Measurements from ENCODE around the gene DBNDD2. TPM values are rescaled to one million over a fixed set of nuclear protein-coding genes. Genes with fewer than 3 reads are reported as not detected.

DBNDD2 gene
- 1.3 and 1.5 TPM in 2 replicates for total RNA-seq (2012; rRNA removed)

GRCh38 chr20:45407783-45408645 is at the start of gene DBNDD2:
Gene DBNDD2, plus strand, starts transcription at chr20:45408289. Its CDS starts 179 bp downstream, at chr20:45408468.
- Histone ChIP-seq H3K27me3 (ENCODE audit: control insufficient read depth, insufficient read depth, low read length) (peaks cover 18% of the 10 kb centered on the region), H3K9me3 (replicated peaks; ENCODE audit: low read length) (no peaks in the 10 kb centered on the region), H3K4me2 (ENCODE audit: low read length) (peak within 1 kb of the TSS; percentile 100), H3K36me3 (ENCODE audit: insufficient read depth, low read length) (no peaks in the 10 kb centered on the region), H3K9ac (ENCODE audit: low read depth, low read length) (peak within 1 kb of the TSS; percentile 66), H3K4me1 (ENCODE audit: control insufficient read depth, insufficient read depth, low read length) (peaks cover 17% of the 10 kb centered on the region), H3K4me3 (ENCODE audit: low read length) (peak within 1 kb of the TSS; percentile 84)

- Histone ChIP-seq H3K4me2 (ENCODE audit: low read length) (peak overlapping the region; percentile 65), H3K27me3 (ENCODE audit: control insufficient read depth, insufficient read depth, low read length) (no peaks in the 10 kb centered on the region), H3K36me3 (ENCODE audit: insufficient read depth, low read length) (no peaks in the 10 kb centered on the region), H3K9ac (ENCODE audit: low read depth, low read length) (peak overlapping the region; percentile 72), H3K4me3 (ENCODE audit: low read length) (peak overlapping the region; percentile 10), H3K9me3 (replicated peaks; ENCODE audit: low read length) (no peaks in the 10 kb centered on the region), H3K4me1 (ENCODE audit: control insufficient read depth, insufficient read depth, low read length) (peaks cover 70% of the 10 kb centered on the region)
These were observed 49.1 kb upstream of the DBNDD2 start for GRCh38 chr20:45359069-45359405.

GRCh38 chr20:45359406-45360148 is 48.5 kb upstream of the DBNDD2 start:
- Histone ChIP-seq H3K27me3 (ENCODE audit: control insufficient read depth, insufficient read depth, low read length) (no peaks in the 10 kb centered on the region), H3K4me2 (ENCODE audit: low read length) (peak overlapping the region; percentile 65), H3K9me3 (replicated peaks; ENCODE audit: low read length) (no peaks in the 10 kb centered on the region), H3K9ac (ENCODE audit: low read depth, low read length) (peak overlapping the region; percentile 72), H3K36me3 (ENCODE audit: insufficient read depth, low read length) (no peaks in the 10 kb centered on the region), H3K4me3 (ENCODE audit: low read length) (peak overlapping the region; percentile 32), H3K4me1 (ENCODE audit: control insufficient read depth, insufficient read depth, low read length) (peaks cover 66% of the 10 kb centered on the region)

GRCh38 chr20:45361793-45362192 is 46.3 kb upstream of the DBNDD2 start:
- peaks cover 52% of the 10 kb centered on the region for H3K4me1 ChIP-seq (ENCODE audit: control insufficient read depth, insufficient read depth, low read length)
- H3K27me3 ChIP-seq (ENCODE audit: control insufficient read depth, insufficient read depth, low read length): no peaks in the 10 kb centered on the region
- peaks cover 16% of the 10 kb centered on the region for H3K36me3 ChIP-seq (ENCODE audit: insufficient read depth, low read length)
- H3K9me3 ChIP-seq (replicated peaks; ENCODE audit: low read length): no peaks in the 10 kb centered on the region
- no peak overlapping the region for H3K4me2 ChIP-seq (ENCODE audit: low read length)
- no peak overlapping the region for H3K4me3 ChIP-seq (ENCODE audit: low read length)
- no peak overlapping the region for H3K9ac ChIP-seq (ENCODE audit: low read depth, low read length)

- Histone ChIP-seq H3K4me3 (ENCODE audit: low read length) (peak within 1 kb of the TSS; percentile 99), H3K4me1 (ENCODE audit: control insufficient read depth, insufficient read depth, low read length) (peaks cover 41% of the 10 kb centered on the region)
These were observed 45.1 kb upstream of the DBNDD2 start, which contains the start of gene SYS1 for GRCh38 chr20:45362804-45363610. Gene SYS1, plus strand, starts transcription at chr20:45363156. Its CDS starts 376 bp downstream, at chr20:45363532.

GRCh38 chr20:45363611-45364492 is 44.2 kb upstream of the DBNDD2 start:
- Histone ChIP-seq H3K4me2 (ENCODE audit: low read length) (peak overlapping the region; percentile 97), H3K9me3 (replicated peaks; ENCODE audit: low read length) (no peaks in the 10 kb centered on the region), H3K4me1 (ENCODE audit: control insufficient read depth, insufficient read depth, low read length) (peaks cover 32% of the 10 kb centered on the region), H3K27me3 (ENCODE audit: control insufficient read depth, insufficient read depth, low read length) (no peaks in the 10 kb centered on the region), H3K4me3 (ENCODE audit: low read length) (peak overlapping the region; percentile 99), H3K36me3 (ENCODE audit: insufficient read depth, low read length) (peaks cover 36% of the 10 kb centered on the region), H3K9ac (ENCODE audit: low read depth, low read length) (peak overlapping the region; percentile 99)

More at GRCh38 chr20:45362804-45363610, 45.1 kb upstream of the DBNDD2 start, which contains the start of gene SYS1:
- Histone ChIP-seq H3K9ac (ENCODE audit: low read depth, low read length) (peak within 1 kb of the TSS; percentile 99), H3K9me3 (replicated peaks; ENCODE audit: low read length) (no peaks in the 10 kb centered on the region), H3K27me3 (ENCODE audit: control insufficient read depth, insufficient read depth, low read length) (no peaks in the 10 kb centered on the region), H3K4me2 (ENCODE audit: low read length) (peak within 1 kb of the TSS; percentile 97), H3K36me3 (ENCODE audit: insufficient read depth, low read length) (peaks cover 28% of the 10 kb centered on the region)

- Histone ChIP-seq H3K4me1 (ENCODE audit: control insufficient read depth, insufficient read depth, low read length) (peaks cover 17% of the 10 kb centered on the region), H3K27me3 (ENCODE audit: control insufficient read depth, insufficient read depth, low read length) (no peaks in the 10 kb centered on the region), H3K9me3 (replicated peaks; ENCODE audit: low read length) (no peaks in the 10 kb centered on the region), H3K4me3 (ENCODE audit: low read length) (no peak overlapping the region), H3K36me3 (ENCODE audit: insufficient read depth, low read length) (peaks cover 36% of the 10 kb centered on the region), H3K9ac (ENCODE audit: low read depth, low read length) (no peak overlapping the region), H3K4me2 (ENCODE audit: low read length) (no peak overlapping the region)
These were observed 42.6 kb upstream of the DBNDD2 start for GRCh38 chr20:45365444-45365970.

- Histone ChIP-seq H3K36me3 (ENCODE audit: insufficient read depth, low read length) (peaks cover 36% of the 10 kb centered on the region), H3K4me1 (ENCODE audit: control insufficient read depth, insufficient read depth, low read length) (peaks cover 10% of the 10 kb centered on the region), H3K27me3 (ENCODE audit: control insufficient read depth, insufficient read depth, low read length) (no peaks in the 10 kb centered on the region), H3K9ac (ENCODE audit: low read depth, low read length) (no peak overlapping the region), H3K9me3 (replicated peaks; ENCODE audit: low read length) (no peaks in the 10 kb centered on the region), H3K4me2 (ENCODE audit: low read length) (no peak overlapping the region), H3K4me3 (ENCODE audit: low read length) (no peak overlapping the region)
These were observed 41.9 kb upstream of the DBNDD2 start for GRCh38 chr20:45366192-45366591.

- Histone ChIP-seq H3K36me3 (ENCODE audit: insufficient read depth, low read length) (peaks cover 36% of the 10 kb centered on the region), H3K9ac (ENCODE audit: low read depth, low read length) (no peak overlapping the region), H3K4me2 (ENCODE audit: low read length) (no peak overlapping the region), H3K4me1 (ENCODE audit: control insufficient read depth, insufficient read depth, low read length) (peaks cover 10% of the 10 kb centered on the region), H3K9me3 (replicated peaks; ENCODE audit: low read length) (no peaks in the 10 kb centered on the region), H3K27me3 (ENCODE audit: control insufficient read depth, insufficient read depth, low read length) (no peaks in the 10 kb centered on the region), H3K4me3 (ENCODE audit: low read length) (no peak overlapping the region)
These were observed 41.5 kb upstream of the DBNDD2 start for GRCh38 chr20:45366631-45367030.

- no peaks in the 10 kb centered on the region for H3K9me3 ChIP-seq (replicated peaks; ENCODE audit: low read length)
- H3K4me3 ChIP-seq (ENCODE audit: low read length): no peak overlapping the region
- H3K27me3 ChIP-seq (ENCODE audit: control insufficient read depth, insufficient read depth, low read length): no peaks in the 10 kb centered on the region
- no peak overlapping the region for H3K4me2 ChIP-seq (ENCODE audit: low read length)
- no peak overlapping the region for H3K9ac ChIP-seq (ENCODE audit: low read depth, low read length)
- H3K4me1 ChIP-seq (ENCODE audit: control insufficient read depth, insufficient read depth, low read length): peaks cover 10% of the 10 kb centered on the region
- H3K36me3 ChIP-seq (ENCODE audit: insufficient read depth, low read length): peaks cover 36% of the 10 kb centered on the region
These were observed 41.0 kb upstream of the DBNDD2 start for GRCh38 chr20:45367126-45367525.
